ENCODE results near the gene KCNN4. TPM values are rescaled to one million over a fixed set of nuclear protein-coding genes. Genes with fewer than 3 reads are reported as not detected.
"Not testable (repeated sequence)": the region's sequence is repeated elsewhere in the genome, so short reads cannot be mapped to it uniquely, and the experiment has no call there.

The KCNN4 gene
- polyA plus RNA-seq, 1 of the 3 experiments (the other 2 are of a cell fraction), result 22.2 TPM

- no peak for TF ChIP-seq POLR2AphosphoS5 (IDR thresholded peaks at IDR 0.05; ENCODE audit: low read depth, low read length)
- TF ChIP-seq GATA2 (CRISPR knock-in tag; IDR thresholded peaks at IDR 0.05), result no peak
- no peak; the same call in 1 of the 2 replicates for TF ChIP-seq JUND (IDR thresholded peaks at IDR 0.05)
Measured at GRCh38 chr19:43777163-43777695, 3.5 kb downstream of the KCNN4 start (continued).

- no peak overlapping the region for H3K27ac ChIP-seq (ENCODE audit: low read depth in 2 of 2, low read length in 1 of 2)
- ChIA-PET CTCF (interaction anchor here (1.1 to 7.6 kb wide), 6 partner anchors 9 to 31 kb away, joined by 3 to 62 read pairs (median 10); no protein-coding TSS in a partner anchor), POLR2A (no interaction called here)
- no peaks in the 10 kb centered on the region for H3K9me2 ChIP-seq
- no peak for DNase-seq
- TF ChIP-seq MEF2A (IDR thresholded peaks at IDR 0.05; ENCODE audit: borderline replicate concordance, low read depth) (no peak), NRF1 (IDR thresholded peaks at IDR 0.05; ENCODE audit: low read depth, low read length) (no peak), EP300 (IDR thresholded peaks at IDR 0.05; ENCODE audit: borderline replicate concordance in 1 of 2, low read depth in 1 of 2, low read length in 1 of 2) (no peak), SIN3A (IDR thresholded peaks at IDR 0.05; ENCODE audit: borderline replicate concordance, low read depth, low read length) (no peak), NFIC (IDR thresholded peaks at IDR 0.05; ENCODE audit: borderline replicate concordance) (no peak), CHD2 (IDR thresholded peaks at IDR 0.05; ENCODE audit: low read length, partially characterized antibody) (no peak)
- TF ChIP-seq, protein P1, sequence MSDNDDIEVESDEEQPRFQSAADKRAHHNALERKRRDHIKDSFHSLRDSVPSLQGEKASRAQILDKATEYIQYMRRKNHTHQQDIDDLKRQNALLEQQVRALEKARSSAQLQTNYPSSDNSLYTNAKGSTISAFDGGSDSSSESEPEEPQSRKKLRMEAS (IDR thresholded peaks at IDR 0.05; ENCODE audit: low read depth), result no peak
- H3K4me1 ChIP-seq (ENCODE audit: control insufficient read depth in 1 of 2, insufficient read depth in 2 of 2, low read depth in 1 of 2, low read length in 1 of 2), result peaks cover 18 to 19% of the 10 kb centered on the region in 2 experiments; a peak in 3 of 4 replicates
- no peaks in the 10 kb centered on the region for H4K20me1 ChIP-seq (ENCODE audit: insufficient read depth)
- H3K36me3 ChIP-seq (replicated peaks in 1 of 2; ENCODE audit: control insufficient read depth in 1 of 2, insufficient read depth in 2 of 2, low read length in 1 of 2), result no peaks in the 10 kb centered on the region
- 88% methylated on average over 11 of the region's 11 CpGs for WGBS (ENCODE audit: low lambda C conversion rate)
- H3K9me3 ChIP-seq, result no peaks in the 10 kb centered on the region
- no peak overlapping the region for H3K4me2 ChIP-seq
- H3K27me3 ChIP-seq (ENCODE audit: insufficient read depth), result no peaks in the 10 kb centered on the region
- peaks cover 6% of the 10 kb centered on the region for H3F3A ChIP-seq (replicated peaks; ENCODE audit: insufficient read depth)
- H3K9ac ChIP-seq, result no peak overlapping the region
- H3K79me2 ChIP-seq (ENCODE audit: insufficient read depth), result no peaks in the 10 kb centered on the region
- no peak overlapping the region for H2AFZ ChIP-seq (ENCODE audit: low read depth)
- no peak overlapping the region for H3K4me3 ChIP-seq (ENCODE audit: low read depth in 2 of 2, low read length in 1 of 2)
Measured at GRCh38 chr19:43776286-43776685, 4.5 kb downstream of the KCNN4 start.

GRCh38 chr19:43775299-43775890 is 5.4 kb downstream of the KCNN4 start:
- Histone ChIP-seq H2AFZ (ENCODE audit: low read depth) (no peak overlapping the region), H3K4me2 (no peak overlapping the region), H3F3A (replicated peaks; ENCODE audit: insufficient read depth) (peaks cover 6% of the 10 kb centered on the region), H4K20me1 (ENCODE audit: insufficient read depth) (no peaks in the 10 kb centered on the region), H3K4me3 (ENCODE audit: low read depth in 2 of 2, low read length in 1 of 2) (no peak overlapping the region), H3K9ac (no peak overlapping the region), H3K27me3 (ENCODE audit: insufficient read depth) (no peaks in the 10 kb centered on the region), H3K4me1 (ENCODE audit: control insufficient read depth in 1 of 2, insufficient read depth in 2 of 2, low read depth in 1 of 2, low read length in 1 of 2) (peaks cover 11 to 19% of the 10 kb centered on the region in 2 experiments; a peak in 3 of 4 replicates), H3K36me3 (replicated peaks in 1 of 2; ENCODE audit: control insufficient read depth in 1 of 2, insufficient read depth in 2 of 2, low read length in 1 of 2) (no peaks in the 10 kb centered on the region), H3K9me2 (no peaks in the 10 kb centered on the region), H3K27ac (ENCODE audit: low read depth in 2 of 2, low read length in 1 of 2) (no peak overlapping the region), H3K79me2 (ENCODE audit: insufficient read depth) (no peaks in the 10 kb centered on the region), H3K9me3 (no peaks in the 10 kb centered on the region)
- CTCF ChIA-PET, result interaction anchor here (1.2 to 7.6 kb wide), 9 partner anchors 8 to 34 kb away, joined by 3 to 62 read pairs (median 8); no protein-coding TSS in a partner anchor
- 95% methylated on average over 7 of the region's 7 CpGs for WGBS (ENCODE audit: low lambda C conversion rate)
- POLR2A ChIA-PET, result interaction anchor here (1.6 kb wide), 1 partner anchor 20 kb away, joined by 5 read pairs; no protein-coding TSS in a partner anchor
- no peak for TF ChIP-seq RFX5 (IDR thresholded peaks at IDR 0.05; ENCODE audit: low read length)
- TF ChIP-seq TEAD4 (IDR thresholded peaks at IDR 0.05; ENCODE audit: borderline replicate concordance, insufficient read depth), result no peak
- no peak for TF ChIP-seq PBX3 (IDR thresholded peaks at IDR 0.05)
- no peak for TF ChIP-seq NRF1 (IDR thresholded peaks at IDR 0.05; ENCODE audit: low read depth, low read length)
- no peak for DNase-seq

DNA sequence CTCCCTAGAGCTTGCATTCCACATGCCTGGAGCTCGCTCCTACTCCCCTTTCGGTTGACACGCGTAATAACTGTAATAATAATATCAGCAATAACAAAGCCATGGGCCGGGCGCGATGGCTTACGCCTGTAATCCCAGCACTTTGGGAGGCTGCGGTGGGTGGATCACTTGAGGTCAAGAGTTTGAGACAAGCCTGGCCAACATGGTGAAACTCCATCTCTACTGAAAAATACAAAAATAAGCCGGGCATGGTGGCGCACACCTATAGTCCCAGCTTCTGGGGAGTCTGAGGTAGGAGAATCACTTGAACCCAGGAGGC is 5.9 kb downstream of the KCNN4 start:
- CTCF ChIA-PET, result interaction anchor here (0.6 to 7.6 kb wide), 13 partner anchors 8 to 829 kb away, joined by 3 to 62 read pairs (median 5); no protein-coding TSS in a partner anchor

More for the DNA sequence above, 5.9 kb downstream of the KCNN4 start:
- not testable (repeated sequence) for H3K27ac ChIP-seq (ENCODE audit: low read depth in 2 of 2, low read length in 1 of 2); H3K79me2 ChIP-seq (ENCODE audit: insufficient read depth); H3K9me3 ChIP-seq; H2AFZ ChIP-seq (ENCODE audit: low read depth); H3K36me3 ChIP-seq (replicated peaks in 1 of 2; ENCODE audit: control insufficient read depth in 1 of 2, insufficient read depth in 2 of 2, low read length in 1 of 2); DNase-seq; H3K27me3 ChIP-seq (ENCODE audit: insufficient read depth); H3K9ac ChIP-seq; H3K4me2 ChIP-seq; H3K9me2 ChIP-seq; H3F3A ChIP-seq (replicated peaks; ENCODE audit: insufficient read depth); H3K4me3 ChIP-seq (ENCODE audit: low read depth in 2 of 2, low read length in 1 of 2); H4K20me1 ChIP-seq (ENCODE audit: insufficient read depth)
- POLR2A ChIA-PET, result interaction anchor here (1.6 kb wide), 1 partner anchor 19 kb away, joined by 5 read pairs; no protein-coding TSS in a partner anchor
- WGBS (ENCODE audit: low lambda C conversion rate), result 95% methylated on average over 11 of the region's 11 CpGs
- H3K4me1 ChIP-seq (ENCODE audit: control insufficient read depth in 1 of 2, insufficient read depth in 2 of 2, low read depth in 1 of 2, low read length in 1 of 2), result peaks cover 11 to 19% of the 10 kb centered on the region in 2 experiments; a peak in 3 of 4 replicates

All from SK-N-SH (cell line).